ENCODE measurements around the gene PLAU. TPM values are rescaled to one million over a fixed set of nuclear protein-coding genes. Genes with fewer than 3 reads are reported as not detected.

The PLAU gene
- total RNA-seq, 4 donors from 2014 or later, result 8.8 to 15.9 (median 11.9) TPM

GRCh38 chr10:73907841-73908517 is 3.0 kb upstream of the PLAU start:
- no peak for DNase-seq
- WGBS, 2 donors, result 69 to 76% methylated on average over 5 to 6 of the region's 6 CpGs
- Histone ChIP-seq H3K27ac (peak overlapping the region in 3 of 4 donors; percentile 40 to 83 (median 69)), H3K27me3 (no peaks in the 10 kb centered on the region), H3K36me3 (peaks cover 0 to 2% (median 0%) of the 10 kb centered on the region in 3 donors), H3K4me3 (no peak overlapping the region), H3K4me1 (peaks cover 25 to 75% (median 40%) of the 10 kb centered on the region in 3 donors), H3K9me3 (no peaks in the 10 kb centered on the region)
- TF ChIP-seq, protein P1, sequence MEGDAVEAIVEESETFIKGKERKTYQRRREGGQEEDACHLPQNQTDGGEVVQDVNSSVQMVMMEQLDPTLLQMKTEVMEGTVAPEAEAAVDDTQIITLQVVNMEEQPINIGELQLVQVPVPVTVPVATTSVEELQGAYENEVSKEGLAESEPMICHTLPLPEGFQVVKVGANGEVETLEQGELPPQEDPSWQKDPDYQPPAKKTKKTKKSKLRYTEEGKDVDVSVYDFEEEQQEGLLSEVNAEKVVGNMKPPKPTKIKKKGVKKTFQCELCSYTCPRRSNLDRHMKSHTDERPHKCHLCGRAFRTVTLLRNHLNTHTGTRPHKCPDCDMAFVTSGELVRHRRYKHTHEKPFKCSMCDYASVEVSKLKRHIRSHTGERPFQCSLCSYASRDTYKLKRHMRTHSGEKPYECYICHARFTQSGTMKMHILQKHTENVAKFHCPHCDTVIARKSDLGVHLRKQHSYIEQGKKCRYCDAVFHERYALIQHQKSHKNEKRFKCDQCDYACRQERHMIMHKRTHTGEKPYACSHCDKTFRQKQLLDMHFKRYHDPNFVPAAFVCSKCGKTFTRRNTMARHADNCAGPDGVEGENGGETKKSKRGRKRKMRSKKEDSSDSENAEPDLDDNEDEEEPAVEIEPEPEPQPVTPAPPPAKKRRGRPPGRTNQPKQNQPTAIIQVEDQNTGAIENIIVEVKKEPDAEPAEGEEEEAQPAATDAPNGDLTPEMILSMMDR (IDR thresholded peaks at IDR 0.05), result no peak
- TF ChIP-seq POLR2A (IDR thresholded peaks at IDR 0.05), result no peak
- intact Hi-C loops (cut with DNase I), result no loop called here

- peaks cover 25 to 85% (median 45%) of the 10 kb centered on the region in 3 donors for H3K4me1 ChIP-seq
- 14 to 16% methylated on average over 9 to 10 of the region's 10 CpGs for WGBS, 2 donors
- H3K36me3 ChIP-seq, result peaks cover 0 to 13% (median 0%) of the 10 kb centered on the region in 3 donors
- no peaks in the 10 kb centered on the region for H3K9me3 ChIP-seq
- intact Hi-C loops (cut with DNase I), result no loop called here
- H3K4me3 ChIP-seq, result no peak overlapping the region
- no peak for DNase-seq
- H3K27me3 ChIP-seq, result no peaks in the 10 kb centered on the region
- TF ChIP-seq POLR2A (IDR thresholded peaks at IDR 0.05), result no peak
- TF ChIP-seq, protein P1 (IDR thresholded peaks at IDR 0.05), result no peak
- peak overlapping the region; percentile 20 to 82 (median 58) for H3K27ac ChIP-seq
Observed at GRCh38 chr10:73908853-73909539, 1.9 kb upstream of the PLAU start.

- intact Hi-C loops (cut with DNase I), result no loop called here
- TF ChIP-seq POLR2A (IDR thresholded peaks at IDR 0.05), result no peak
- TF ChIP-seq, protein P1 (IDR thresholded peaks at IDR 0.05), result no peak
- Histone ChIP-seq H3K27me3 (no peaks in the 10 kb centered on the region), H3K4me3 (no peak overlapping the region), H3K27ac (peak overlapping the region; percentile 20 to 82 (median 58)), H3K36me3 (peaks cover 0 to 19% (median 0%) of the 10 kb centered on the region in 3 donors), H3K4me1 (peaks cover 25 to 92% (median 45%) of the 10 kb centered on the region in 3 donors), H3K9me3 (no peaks in the 10 kb centered on the region)
- WGBS, 2 donors, result 52 to 74% methylated on average over 3 to 4 of the region's 4 CpGs
- no peak for DNase-seq
Observed at GRCh38 chr10:73909540-73910115, 1.3 kb upstream of the PLAU start.

- intact Hi-C loops (cut with DNase I), result no loop called here
- peaks cover 25 to 99% (median 45%) of the 10 kb centered on the region in 3 donors for H3K4me1 ChIP-seq
- 35 to 63% methylated on average over 4 of the region's 9 CpGs for WGBS, 2 donors
- H3K4me3 ChIP-seq, result peak overlapping the region; percentile 61 to 89 (median 80)
- peak overlapping the region; percentile 72 to 88 (median 86) for H3K27ac ChIP-seq
- H3K36me3 ChIP-seq, result peaks cover 0 to 26% (median 0%) of the 10 kb centered on the region in 3 donors
- no peaks in the 10 kb centered on the region for H3K9me3 ChIP-seq
- H3K27me3 ChIP-seq, result no peaks in the 10 kb centered on the region
- no peak for DNase-seq
- TF ChIP-seq POLR2A (IDR thresholded peaks at IDR 0.05), result no peak
- TF ChIP-seq, protein P1 (IDR thresholded peaks at IDR 0.05), result no peak
Observed at GRCh38 chr10:73910401-73910763, 550 bp upstream of the PLAU start.
